COLO668 (cell line): ENCODE data around the gene FAM149A.

Experiments used
- DNase-seq: peaks from one replicate; lab custom pipeline; 2025; ENCODE audit not compliant: unreplicated experiment; lab: John Stamatoyannopoulos, UW

Gene FAM149A

GRCh38 chr4:186104890-186105646 lies 564 bp downstream of the FAM149A start:
- DNase-seq = peak; percentile 70

- DNase-seq = peak; percentile 30
Measured at GRCh38 chr4:186105647-186106321, 1.3 kb downstream of the FAM149A start.

- DNase-seq = no peak
Measured at GRCh38 chr4:186107947-186108346, 3.4 kb downstream of the FAM149A start.

GRCh38 chr4:186108391-186108790 lies 3.9 kb downstream of the FAM149A start:
- no peak for DNase-seq

GRCh38 chr4:186109245-186109644 lies 4.7 kb downstream of the FAM149A start:
- DNase-seq = no peak

GRCh38 chr4:186116697-186117096 lies 12.2 kb downstream of the FAM149A start:
- DNase-seq = no peak

- no peak for DNase-seq
Measured at GRCh38 chr4:186118582-186118981, 14.1 kb downstream of the FAM149A start.

GRCh38 chr4:186121057-186121456 lies 16.6 kb downstream of the FAM149A start:
- no peak for DNase-seq

GRCh38 chr4:186128842-186129241 lies 24.3 kb downstream of the FAM149A start:
- DNase-seq = no peak

GRCh38 chr4:186131935-186132334 lies 27.4 kb downstream of the FAM149A start:
- no peak for DNase-seq

GRCh38 chr4:186132577-186133242 lies 28.2 kb downstream of the FAM149A start:
- no peak for DNase-seq

- no peak for DNase-seq
Measured at GRCh38 chr4:186134257-186134656, 29.8 kb downstream of the FAM149A start.

GRCh38 chr4:186134861-186135260 lies 30.4 kb downstream of the FAM149A start:
- DNase-seq = no peak

GRCh38 chr4:186137196-186137794 lies 32.8 kb downstream of the FAM149A start:
- DNase-seq = no peak

- peak; percentile 62 for DNase-seq
Measured at GRCh38 chr4:186144198-186144945, 39.9 kb downstream of the FAM149A start.

- peak; percentile 62 for DNase-seq
Measured at GRCh38 chr4:186144946-186145569, 40.6 kb downstream of the FAM149A start.

GRCh38 chr4:186146458-186146857 lies 42.0 kb downstream of the FAM149A start:
- no peak for DNase-seq

- no peak for DNase-seq
Measured at GRCh38 chr4:186148336-186148975, 44.0 kb downstream of the FAM149A start.

- peak; percentile 18 for DNase-seq
Measured at GRCh38 chr4:186149872-186150271, 45.4 kb downstream of the FAM149A start.

GRCh38 chr4:186150926-186151325 lies 46.4 kb downstream of the FAM149A start:
- no peak for DNase-seq
